Sigmoid colon (tissue), 7 donors: ENCODE measurements around the gene LUC7L2. TPM values are rescaled to one million over a fixed set of nuclear protein-coding genes. Genes with fewer than 3 reads are reported as not detected.

Experiments
- DNase-seq: peaks from one replicate; pipeline ENCODE4 v3.0.0-alpha.2; 2019
- H3K27ac ChIP-seq, 4 donors: fragments of 200-600 bp; sonication (generic); one replicate each; pipeline ENCODE4 v1.5.1; 2016 to 2019; ENCODE audit warnings: mild to moderate bottlenecking in 1 of 4
- H3K27me3 ChIP-seq, 3 donors: fragments of 200-600 bp; sonication (generic); one replicate each; pipeline ENCODE4 v1.5.1; 2019; ENCODE audit warnings: mild to moderate bottlenecking in 1 of 3
- H3K36me3 ChIP-seq, 4 donors: fragments of 200-600 bp; sonication (generic); one replicate each; pipeline ENCODE4 v1.5.1; 2016 to 2019
- H3K4me1 ChIP-seq, 4 donors: fragments of 200-600 bp; sonication (generic); one replicate each; pipeline ENCODE4 v1.5.1; 2017 to 2019
- H3K4me3 ChIP-seq, 4 donors: fragments of 200-600 bp; sonication (generic); one replicate each; pipeline ENCODE4 v1.5.1; 2017 to 2019; ENCODE audit warnings: mild to moderate bottlenecking in 2 of 4, moderate library complexity in 1 of 4
- H3K9me3 ChIP-seq, 4 donors: fragments of 200-600 bp in 3 of 4; sonication (generic) in 3 of 4; one replicate each; pipeline versions ENCODE4 v1.5.1 to v1.6.1; 2013 to 2019
- EP300 ChIP-seq, 4 donors: sonication (generic); formaldehyde crosslinking; IDR thresholded peaks; one replicate each; pipeline ENCODE4 v1.6.1; 2017; ENCODE audit warnings: antibody characterized with exemption in 4 of 4
- POLR2A ChIP-seq, 2 donors: fragments of 450-650 bp; IDR thresholded peaks; one replicate each; pipeline ENCODE4 v1.6.1; 2016; ENCODE audit warnings: antibody characterized with exemption in 2 of 2, mild to moderate bottlenecking in 2 of 2, moderate library complexity in 2 of 2
- POLR2AphosphoS5 ChIP-seq, 4 donors: sonication (generic); formaldehyde crosslinking; IDR thresholded peaks; one replicate each; pipeline ENCODE4 v1.6.1; 2017; ENCODE audit warnings: antibody characterized with exemption in 4 of 4
- WGBS, 2 donors: extraction: QIAGEN DNeasy Blood & Tissue Kit; methylation state at CpG; one replicate each; pipeline ENCODE4 v1.1.7; 2013; 5-methylcytosine and 5-hydroxymethylcytosine counted together
- intact Hi-C: fragments of 100-400 bp; cut with DNase I; formaldehyde crosslinking; loops from one replicate; pipeline ENCODE4 v1.15.1; 2023
- polyA plus RNA-seq, 3 donors: library from polyadenylated mRNA; stranded (reverse); fragments of 200-250 nt; gene quantifications; one replicate each; pipeline ENCODE4 v1.2.3, GENCODE V29; 2013
- total RNA-seq, 4 donors: library from RNA; depleted of rRNA; stranded (reverse); fragments of >200 nt; gene quantifications; one replicate each; pipeline ENCODE4 v1.1.0, GENCODE V29; 2016
- TF ChIP-seq, protein P1 (sequence below), 4 experiments: fragments of 450-650 bp in 3 of 4; fragments of 200-600 bp in 1 of 4; IDR thresholded peaks; one replicate each; pipeline ENCODE4 v1.5.1; 2016 to 2019; ENCODE audit warnings: antibody characterized with exemption in 4 of 4, mild to moderate bottlenecking in 3 of 4, moderate library complexity in 2 of 4
- donor health status: healthy with polysubstance abuse.
- donor health status: Bipolar disorder and iron deficiency.
- donor health status: healthy.

Gene LUC7L2
- total and polyA plus RNA-seq, 7 donors: 23.8 to 79.1 (median 67.1) TPM

DNA sequence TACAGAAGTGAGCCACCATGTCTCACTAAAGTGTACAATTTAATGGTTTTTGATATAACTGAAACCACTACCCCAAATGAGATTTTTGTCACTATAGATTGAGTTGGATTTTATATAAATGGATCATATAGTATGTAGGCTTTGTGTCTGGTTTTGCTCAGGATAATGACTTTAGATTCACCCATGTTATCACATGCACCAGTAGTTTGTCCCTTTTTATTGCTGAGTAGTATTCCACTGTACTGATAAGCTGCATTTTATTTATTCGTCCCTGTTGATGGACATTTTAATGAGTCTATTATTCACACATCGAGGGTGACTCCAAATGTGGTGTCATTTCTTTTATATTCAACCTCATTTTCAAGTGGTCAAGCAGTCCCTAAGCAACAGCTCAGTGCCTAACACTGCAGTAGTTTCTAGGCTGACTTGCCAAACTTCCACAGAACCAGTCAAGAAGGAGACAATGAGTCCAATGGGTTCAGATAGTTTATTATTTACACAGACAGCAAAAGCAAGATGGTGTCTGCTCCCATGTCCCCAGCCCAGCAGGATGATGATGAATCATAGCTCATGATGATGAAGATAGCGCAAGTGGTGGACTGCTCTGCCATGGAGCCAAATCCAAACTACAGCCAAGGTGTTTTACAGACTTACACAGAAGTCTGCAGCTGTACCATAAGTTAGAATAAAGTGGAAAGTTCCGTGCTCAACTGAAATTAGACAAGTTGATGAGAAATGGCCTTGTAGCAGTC is 25.1 kb upstream of the LUC7L2 start:
- H3K27ac ChIP-seq: no peak overlapping the region
- TF ChIP-seq EP300 (IDR thresholded peaks at IDR 0.05) (no peak), POLR2AphosphoS5 (IDR thresholded peaks at IDR 0.05) (no peak)
- H3K9me3 ChIP-seq: no peaks in the 10 kb centered on the region
- no peak overlapping the region for H3K4me3 ChIP-seq
- no peak for DNase-seq
- no peaks in the 10 kb centered on the region for H3K27me3 ChIP-seq
- H3K4me1 ChIP-seq: no peaks in the 10 kb centered on the region
- 94% methylated on average over 4 of the region's 4 CpGs for WGBS, 2 donors
- no peaks in the 10 kb centered on the region for H3K36me3 ChIP-seq
- intact Hi-C loops: no loop called here

DNA sequence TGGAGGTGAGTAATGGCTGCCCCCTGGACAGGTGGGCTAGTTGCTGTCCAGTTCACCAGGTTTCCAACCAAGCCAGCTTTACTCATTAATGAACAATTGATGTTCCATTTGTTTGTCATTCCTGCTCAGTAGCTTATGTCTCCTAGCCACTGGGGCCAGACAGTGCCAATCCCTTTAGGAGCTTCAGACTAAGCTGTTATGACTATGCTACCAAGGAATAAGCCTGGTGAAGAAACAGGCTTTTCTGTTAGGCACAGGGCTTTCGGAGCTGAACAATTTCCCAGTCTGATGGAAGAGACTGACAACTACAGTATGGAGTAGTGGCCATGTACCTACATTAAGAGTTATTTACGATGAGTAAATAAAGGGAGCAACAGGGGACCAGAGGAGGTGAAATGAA is 20.7 kb upstream of the LUC7L2 start:
- H3K27ac ChIP-seq: no peak overlapping the region
- no peak for DNase-seq
- no peaks in the 10 kb centered on the region for H3K9me3 ChIP-seq
- no peak overlapping the region for H3K4me3 ChIP-seq
- H3K27me3 ChIP-seq: no peaks in the 10 kb centered on the region
- intact Hi-C loops: no loop called here
- 97 to 99% methylated on average over 2 of the region's 2 CpGs for WGBS, 2 donors
- peaks cover 0 to 17% (median 10%) of the 10 kb centered on the region in 4 donors for H3K4me1 ChIP-seq
- TF ChIP-seq POLR2A (IDR thresholded peaks at IDR 0.05): no peak
- H3K36me3 ChIP-seq: no peaks in the 10 kb centered on the region

DNA sequence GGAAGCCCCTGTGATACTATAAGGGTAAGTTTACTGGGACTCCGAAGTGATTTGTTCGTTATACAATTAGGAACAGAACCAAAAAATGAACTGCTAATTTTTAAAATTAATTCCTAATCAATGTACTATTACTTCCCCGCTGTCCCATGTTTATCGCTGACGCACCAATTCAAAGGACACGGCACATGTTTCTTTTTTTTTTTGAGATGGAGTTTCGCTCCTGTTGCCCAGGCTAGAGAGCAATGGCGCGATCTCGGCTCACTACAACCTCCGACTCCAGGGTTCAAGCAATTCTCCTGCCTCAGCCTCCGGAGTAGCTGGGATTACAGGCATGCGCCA is 20.0 kb upstream of the LUC7L2 start:
- Histone ChIP-seq H3K4me3 (peak overlapping the region; percentile 63 to 93 (median 88)), H3K27me3 (no peaks in the 10 kb centered on the region), H3K4me1 (peaks cover 0 to 17% (median 10%) of the 10 kb centered on the region in 4 donors), H3K27ac (peak overlapping the region; percentile 97 to 100 (median 99)), H3K9me3 (no peaks in the 10 kb centered on the region), H3K36me3 (no peaks in the 10 kb centered on the region)
- DNase-seq: no peak
- WGBS, 2 donors: 74 to 86% methylated on average over 13 of the region's 13 CpGs
- TF ChIP-seq EP300 (IDR thresholded peaks at IDR 0.05): no peak
- TF ChIP-seq POLR2A (IDR thresholded peaks at IDR 0.05): no peak
- no peak for TF ChIP-seq POLR2AphosphoS5 (IDR thresholded peaks at IDR 0.05)
- TF ChIP-seq, protein P1, sequence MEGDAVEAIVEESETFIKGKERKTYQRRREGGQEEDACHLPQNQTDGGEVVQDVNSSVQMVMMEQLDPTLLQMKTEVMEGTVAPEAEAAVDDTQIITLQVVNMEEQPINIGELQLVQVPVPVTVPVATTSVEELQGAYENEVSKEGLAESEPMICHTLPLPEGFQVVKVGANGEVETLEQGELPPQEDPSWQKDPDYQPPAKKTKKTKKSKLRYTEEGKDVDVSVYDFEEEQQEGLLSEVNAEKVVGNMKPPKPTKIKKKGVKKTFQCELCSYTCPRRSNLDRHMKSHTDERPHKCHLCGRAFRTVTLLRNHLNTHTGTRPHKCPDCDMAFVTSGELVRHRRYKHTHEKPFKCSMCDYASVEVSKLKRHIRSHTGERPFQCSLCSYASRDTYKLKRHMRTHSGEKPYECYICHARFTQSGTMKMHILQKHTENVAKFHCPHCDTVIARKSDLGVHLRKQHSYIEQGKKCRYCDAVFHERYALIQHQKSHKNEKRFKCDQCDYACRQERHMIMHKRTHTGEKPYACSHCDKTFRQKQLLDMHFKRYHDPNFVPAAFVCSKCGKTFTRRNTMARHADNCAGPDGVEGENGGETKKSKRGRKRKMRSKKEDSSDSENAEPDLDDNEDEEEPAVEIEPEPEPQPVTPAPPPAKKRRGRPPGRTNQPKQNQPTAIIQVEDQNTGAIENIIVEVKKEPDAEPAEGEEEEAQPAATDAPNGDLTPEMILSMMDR (IDR thresholded peaks at IDR 0.05): no peak
- intact Hi-C loops: loop anchor here (5.0 kb wide), 2 partner anchors 107 to 1673 kb away; partner anchors contain the start of genes MRPS33 and UBN2

DNA sequence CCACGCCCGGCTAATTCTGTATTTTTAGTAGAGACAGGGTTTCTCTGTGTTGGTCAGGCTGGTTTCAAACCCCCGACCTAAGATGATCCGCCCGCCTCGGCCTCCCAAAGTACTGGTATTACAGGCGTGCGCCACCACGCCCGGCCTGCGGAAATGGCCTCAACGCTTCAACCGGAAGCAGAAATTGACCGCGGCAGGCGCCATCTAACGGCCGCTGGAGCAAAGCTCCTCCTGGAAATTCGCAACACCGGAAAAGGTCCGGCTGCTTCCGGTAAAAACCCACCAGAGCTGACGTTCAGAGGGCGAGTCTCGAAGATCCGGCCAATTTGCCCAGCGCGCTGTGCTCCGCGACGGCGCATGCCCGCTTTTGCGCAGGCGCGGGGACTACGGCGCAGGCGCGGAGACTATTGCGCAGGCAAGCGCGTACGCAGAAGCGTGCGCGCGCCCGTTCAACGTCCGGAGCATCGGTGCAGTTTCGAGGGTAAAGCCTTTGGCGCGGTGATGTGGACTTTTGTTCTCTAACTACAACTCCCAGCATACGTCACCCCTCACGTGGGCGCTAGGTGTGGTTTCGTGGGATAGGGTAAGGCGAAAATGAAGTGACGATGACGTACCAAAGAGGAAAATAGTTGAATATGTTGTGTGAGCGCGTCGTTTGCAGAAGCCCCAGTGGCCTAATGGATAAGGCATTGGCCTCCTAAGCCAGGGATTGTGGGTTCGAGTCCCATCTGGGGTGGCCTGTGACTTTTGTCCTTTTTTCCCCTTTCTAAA is 19.5 kb upstream of the LUC7L2 start:
- Histone ChIP-seq H3K4me1 (peaks cover 0 to 17% (median 10%) of the 10 kb centered on the region in 4 donors), H3K4me3 (peak overlapping the region; percentile 63 to 93 (median 88)), H3K36me3 (peaks cover 0 to under 1% (median 0%) of the 10 kb centered on the region in 4 donors), H3K9me3 (no peaks in the 10 kb centered on the region), H3K27ac (peak overlapping the region; percentile 97 to 100 (median 99)), H3K27me3 (no peaks in the 10 kb centered on the region)
- peak; percentile 100 for DNase-seq
- WGBS, 2 donors: 2% methylated on average over 66 of the region's 66 CpGs
- peak in 2 of 4 donors; percentile 16 to 76 for TF ChIP-seq EP300 (IDR thresholded peaks at IDR 0.05)
- TF ChIP-seq, protein P1 (IDR thresholded peaks at IDR 0.05): peak; percentile 39 to 72 (median 64)
- peak; percentile 68 to 86 (median 84) for TF ChIP-seq POLR2AphosphoS5 (IDR thresholded peaks at IDR 0.05)
- TF ChIP-seq POLR2A (IDR thresholded peaks at IDR 0.05): peak in 1 of 2 donors; percentile 41
- intact Hi-C loops: loop anchor here (5.0 kb wide), 2 partner anchors 108 to 1672 kb away; partner anchors contain the start of genes MRPS33 and UBN2

DNA sequence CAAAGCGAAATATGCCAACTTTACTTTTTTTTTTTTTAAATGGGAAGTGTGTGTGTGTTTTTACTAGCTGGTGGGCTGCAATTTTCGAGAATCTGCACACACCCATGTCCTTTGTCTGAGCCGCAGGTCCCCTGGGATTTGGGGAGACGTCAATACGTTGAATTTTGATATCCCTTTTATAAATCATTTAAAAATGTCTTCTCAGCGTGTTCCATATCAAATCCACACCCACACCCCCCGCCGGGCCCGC is 19.0 kb upstream of the LUC7L2 start:
- Histone ChIP-seq H3K9me3 (no peaks in the 10 kb centered on the region), H3K36me3 (peaks cover 0 to 6% (median 0%) of the 10 kb centered on the region in 4 donors), H3K4me1 (peaks cover 0 to 17% (median 10%) of the 10 kb centered on the region in 4 donors), H3K27me3 (no peaks in the 10 kb centered on the region), H3K4me3 (peak overlapping the region; percentile 63 to 93 (median 88)), H3K27ac (peak overlapping the region; percentile 97 to 100 (median 99))
- DNase-seq: peak; percentile 91
- 0 to 1% methylated on average over 9 of the region's 9 CpGs for WGBS, 2 donors
- intact Hi-C loops: loop anchor here (1.0 to 5.0 kb wide), 3 partner anchors 19 to 1672 kb away; partner anchors contain the start of genes LUC7L2, MRPS33 and UBN2
- TF ChIP-seq, protein P1 (IDR thresholded peaks at IDR 0.05): no peak
- no peak for TF ChIP-seq POLR2AphosphoS5 (IDR thresholded peaks at IDR 0.05)
- TF ChIP-seq POLR2A (IDR thresholded peaks at IDR 0.05): no peak
- no peak for TF ChIP-seq EP300 (IDR thresholded peaks at IDR 0.05)
